DMS153 treated with DMSO at 0.1 percent for 48 hours (cell line): ENCODE data around the gene CDK11A.
"Not testable (repeated sequence)": the region's sequence is repeated elsewhere in the genome, so short reads cannot be mapped to it uniquely, and the experiment has no call there.

Experiments
- DNase-seq: peaks from one replicate; lab custom pipeline; 2025; ENCODE audit not compliant: unreplicated experiment; lab: John Stamatoyannopoulos, UW

The CDK11A gene

DNA sequence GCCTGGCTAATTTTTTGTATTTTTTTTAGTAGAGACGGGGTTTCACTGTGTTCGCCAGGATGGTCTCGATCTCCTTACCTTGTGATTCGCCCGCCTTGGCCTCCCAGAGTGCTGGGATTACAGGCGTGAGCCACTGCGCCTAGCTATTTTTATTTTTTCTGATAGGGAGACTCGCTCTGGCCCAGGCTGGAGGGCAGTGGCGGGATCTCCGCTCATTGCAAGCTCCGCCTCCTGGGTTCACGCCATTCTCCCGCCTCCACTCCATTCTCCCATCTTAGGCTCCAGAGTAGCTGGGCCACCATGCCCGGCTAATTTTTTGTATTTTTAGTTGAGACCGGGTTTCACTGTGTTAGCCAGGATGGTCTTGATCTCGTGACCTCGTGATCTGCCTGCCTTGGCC, 1.9 kb upstream of the CDK11A start:
- not testable (repeated sequence) for DNase-seq

DNA sequence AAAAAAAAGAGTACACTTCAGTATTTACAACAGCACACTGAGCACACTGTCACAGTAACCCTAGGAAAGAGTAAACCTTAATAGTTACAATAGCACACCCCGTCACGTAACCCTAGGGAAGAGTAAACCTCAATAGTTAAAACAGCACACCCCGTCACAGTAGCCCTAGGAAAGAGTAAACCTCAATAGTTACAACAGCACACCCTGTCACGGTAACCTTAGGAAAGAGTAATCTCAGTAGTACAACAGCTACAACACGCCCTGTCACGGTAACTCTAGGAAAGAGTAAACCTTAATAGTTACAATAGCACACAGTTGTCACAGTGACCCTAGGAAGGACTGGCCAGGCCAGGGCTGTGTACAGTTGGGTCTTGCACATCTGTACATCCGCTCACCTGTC, 3.0 kb downstream of the CDK11A start:
- DNase-seq: no peak

DNA sequence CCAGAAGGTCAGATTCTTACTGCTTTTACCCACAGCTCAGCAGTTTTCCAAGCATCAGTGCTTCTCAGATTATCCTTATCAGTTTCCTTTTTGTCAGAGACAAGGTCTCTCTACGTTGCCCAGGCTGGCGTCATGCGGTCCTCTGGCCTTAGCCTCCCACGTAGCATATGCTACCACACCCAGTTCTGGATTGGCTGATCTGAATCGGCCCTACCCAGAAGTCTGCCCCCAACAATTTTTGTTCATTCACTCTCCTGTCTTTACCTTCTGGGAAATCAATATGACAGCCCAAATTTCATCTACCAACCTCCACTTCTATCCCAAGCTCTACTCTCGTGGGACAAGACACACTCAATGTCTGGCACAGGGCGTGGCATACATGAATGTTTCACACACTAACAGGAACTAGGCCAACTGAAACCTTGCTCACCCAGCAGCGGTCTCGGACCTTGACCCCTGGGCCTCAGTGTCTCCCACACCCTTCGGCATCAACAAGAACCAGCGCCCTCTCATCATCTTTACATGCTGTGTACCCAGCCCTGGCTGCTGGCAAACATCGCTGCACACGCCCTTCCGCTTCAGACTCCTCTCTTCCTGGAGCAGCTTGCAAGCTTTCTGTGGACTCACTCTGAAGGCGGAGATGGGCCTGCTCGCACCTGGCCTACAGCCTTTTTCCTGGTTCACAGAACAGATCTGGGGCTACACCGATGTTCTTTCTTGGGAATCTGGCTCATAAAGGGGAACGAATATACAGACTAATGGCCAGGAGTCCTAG, 8.9 kb downstream of the CDK11A start:
- not testable (repeated sequence) for DNase-seq

DNA sequence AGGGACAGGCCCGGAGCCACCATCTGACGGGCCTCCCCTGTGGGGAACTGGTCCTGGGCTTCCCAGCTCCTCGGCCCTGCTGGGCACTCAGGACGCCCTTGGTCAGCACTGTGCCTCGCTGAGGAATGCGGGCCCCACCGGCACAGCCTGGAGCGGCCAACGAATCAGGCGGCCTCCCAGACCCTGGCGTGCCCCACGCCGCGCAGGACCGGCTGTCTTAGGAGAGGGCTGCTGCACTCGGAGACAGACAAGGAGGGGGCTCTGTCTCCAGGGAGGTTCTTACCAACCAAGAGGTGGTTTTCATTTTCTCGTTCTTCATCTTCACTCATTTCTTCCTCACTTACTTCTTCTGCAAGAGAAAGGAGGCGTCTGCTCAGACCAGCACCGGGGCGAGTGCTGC, 16.3 kb downstream of the CDK11A start:
- not testable (repeated sequence) for DNase-seq

DNA sequence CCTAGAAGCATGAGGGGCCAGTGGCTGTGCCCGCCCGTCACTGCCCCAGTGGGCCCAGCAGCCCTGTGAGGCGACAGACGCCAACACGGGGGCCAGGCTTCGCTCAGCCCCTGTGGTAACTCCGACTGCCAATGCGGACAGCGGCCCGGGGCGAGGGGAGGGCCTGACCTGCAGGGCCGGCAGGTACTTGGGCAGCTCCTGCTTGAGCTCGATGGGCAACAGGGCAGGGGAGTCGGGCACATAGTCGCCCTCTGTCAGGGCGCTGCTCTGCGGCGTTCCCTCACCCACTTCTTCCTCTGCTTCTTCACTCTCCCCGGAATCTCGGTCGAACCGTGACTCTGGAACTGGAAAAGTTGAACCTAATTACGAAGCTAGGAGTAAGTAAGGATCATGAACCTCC, 16.9 kb downstream of the CDK11A start:
- not testable (repeated sequence) for DNase-seq

DNA sequence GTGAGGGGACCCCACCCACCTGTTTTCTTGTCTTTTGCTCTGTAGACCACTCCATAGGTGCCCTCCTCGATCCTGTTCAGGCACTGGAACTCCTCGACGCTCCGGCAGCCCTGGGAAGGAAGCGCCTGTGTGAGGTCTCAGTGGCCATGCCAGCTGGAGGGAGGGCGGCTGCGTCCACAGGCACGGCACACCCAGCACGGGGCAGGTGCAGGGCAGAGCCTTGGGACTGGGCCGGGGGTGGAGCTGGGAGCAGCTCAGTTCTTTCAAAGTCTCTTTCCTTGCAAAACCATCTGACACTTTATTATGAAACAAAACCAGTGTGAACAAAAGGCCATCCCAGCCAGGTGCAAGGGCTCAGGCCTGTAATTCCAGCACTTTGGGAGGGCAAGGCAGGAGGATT, 18.5 kb downstream of the CDK11A start:
- DNase-seq: not testable (repeated sequence)

DNA sequence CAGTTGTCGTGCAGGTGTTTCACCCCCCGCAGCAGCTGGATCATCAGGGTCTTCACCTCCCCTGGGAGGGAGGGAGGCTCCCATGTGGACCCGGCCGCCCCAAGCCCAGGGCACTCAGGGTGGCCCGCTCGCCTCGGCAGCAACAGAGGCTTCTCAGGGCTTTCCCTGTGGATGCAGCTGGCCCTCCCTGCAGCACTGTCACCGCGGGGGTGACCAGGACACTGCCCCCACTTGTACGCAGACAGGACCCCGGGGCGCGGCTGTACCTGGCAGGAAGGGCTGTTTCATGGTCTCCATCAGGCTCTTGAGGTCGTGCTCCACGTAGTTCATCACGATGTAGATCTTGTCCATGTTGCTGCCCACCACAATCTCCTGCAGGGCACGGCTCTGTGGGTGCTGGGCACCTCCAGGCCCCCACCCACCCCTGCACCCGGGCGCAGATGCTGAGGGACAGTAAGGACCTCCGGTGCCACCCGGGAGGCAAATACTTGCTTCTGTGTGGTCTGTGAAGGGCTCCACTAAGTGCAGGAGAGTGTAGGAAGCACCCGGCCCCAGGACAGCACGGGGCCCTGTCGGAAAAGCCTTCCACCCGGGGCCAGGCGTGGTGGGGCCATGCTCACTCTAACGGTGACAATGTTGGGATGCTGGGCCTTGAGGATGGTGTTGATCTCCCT, 19.7 kb downstream of the CDK11A start:
- not testable (repeated sequence) for DNase-seq

DNA sequence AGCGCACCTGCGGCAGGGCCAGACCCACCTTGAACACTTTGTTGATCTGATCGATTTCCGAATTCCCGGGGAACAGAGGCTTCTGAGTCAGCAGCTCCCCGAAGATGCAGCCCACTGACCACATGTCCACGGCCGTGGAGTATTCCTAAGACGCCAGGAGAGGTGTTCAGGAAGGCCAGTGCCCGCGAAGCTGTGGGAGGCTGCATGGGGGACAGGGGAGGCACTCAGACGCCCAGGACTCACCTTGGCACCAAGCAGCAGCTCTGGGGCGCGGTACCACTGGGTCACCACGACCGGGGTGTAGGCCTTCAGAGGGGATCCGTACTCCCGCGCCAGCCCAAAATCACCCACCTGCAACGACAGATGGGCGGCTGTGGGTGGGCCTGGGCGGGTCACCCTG, 20.4 kb downstream of the CDK11A start:
- no peak for DNase-seq

DNA sequence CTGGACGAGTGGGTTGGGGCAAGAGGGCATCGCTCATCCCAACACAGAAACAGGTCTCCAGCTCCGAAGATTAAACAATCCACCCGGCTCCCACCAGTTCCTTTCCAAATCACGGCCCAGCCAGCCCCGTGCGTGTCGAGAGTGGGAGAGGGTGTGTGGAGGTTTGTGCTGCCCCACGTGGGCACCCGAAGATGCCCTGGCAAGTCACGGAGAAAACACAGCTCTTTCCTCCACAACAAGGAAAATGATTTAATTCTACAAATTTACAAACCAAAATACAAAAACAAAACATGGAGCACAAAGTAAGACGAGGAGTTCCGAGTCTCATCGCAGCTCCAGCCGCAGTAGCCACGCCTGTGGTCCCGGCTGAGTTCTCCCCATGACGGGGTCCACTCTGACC, 21.7 kb downstream of the CDK11A start:
- DNase-seq: not testable (repeated sequence)

DNA sequence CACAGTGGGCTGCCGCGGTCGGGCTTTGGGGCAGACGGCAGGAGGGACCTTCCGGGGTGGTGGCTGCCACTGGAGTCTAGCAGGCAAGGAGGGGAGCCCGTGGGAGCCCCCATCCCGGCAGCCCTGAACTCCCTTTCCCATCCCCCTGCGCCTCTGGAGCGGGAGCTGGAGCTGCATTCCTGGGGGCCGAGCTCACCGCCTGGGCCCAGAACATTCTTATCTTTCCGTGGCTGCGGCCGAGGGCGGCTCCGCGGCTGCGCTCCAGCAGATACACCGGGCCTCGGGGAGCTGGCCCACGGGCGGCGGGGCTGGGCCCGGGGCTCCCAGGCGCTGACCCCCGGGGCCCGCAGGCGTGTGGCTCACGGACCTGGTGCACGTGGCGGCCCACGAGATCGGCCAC, 23.6 kb downstream of the CDK11A start:
- DNase-seq: not testable (repeated sequence)

DNA sequence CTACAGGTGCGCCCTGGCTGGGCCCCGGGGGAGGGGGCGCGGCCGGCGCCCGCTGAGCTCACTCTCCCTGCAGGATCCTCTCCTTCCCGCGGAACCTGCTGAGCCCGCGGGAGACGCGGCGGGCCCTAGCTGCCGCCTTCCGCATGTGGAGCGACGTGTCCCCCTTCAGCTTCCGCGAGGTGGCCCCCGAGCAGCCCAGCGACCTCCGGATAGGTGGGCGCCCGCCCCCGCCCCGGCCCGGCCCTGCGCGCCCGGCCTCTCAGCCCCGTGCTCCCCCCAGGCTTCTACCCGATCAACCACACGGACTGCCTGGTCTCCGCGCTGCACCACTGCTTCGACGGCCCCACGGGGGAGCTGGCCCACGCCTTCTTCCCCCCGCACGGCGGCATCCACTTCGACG, 24.1 kb downstream of the CDK11A start:
- DNase-seq: not testable (repeated sequence)

DNA sequence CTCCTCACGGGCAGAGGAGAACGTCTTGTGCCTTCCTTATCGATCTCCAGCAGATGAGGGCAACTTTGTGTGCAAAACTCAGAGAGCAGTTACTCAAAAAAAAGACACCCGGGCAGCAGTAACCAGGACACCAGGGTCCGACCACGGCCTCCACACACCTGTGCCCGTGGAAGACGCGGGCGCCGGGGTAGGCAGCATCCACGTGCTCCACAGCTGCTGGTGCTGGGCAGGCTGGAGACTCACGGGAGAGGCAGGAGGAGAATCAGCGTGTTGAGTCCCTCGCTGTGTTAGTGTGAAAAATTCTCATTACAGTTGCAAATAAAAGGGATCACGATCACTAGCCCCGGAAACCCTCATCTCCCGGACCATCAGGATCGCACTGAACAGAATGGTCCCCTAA, 25.1 kb downstream of the CDK11A start:
- not testable (repeated sequence) for DNase-seq

DNA sequence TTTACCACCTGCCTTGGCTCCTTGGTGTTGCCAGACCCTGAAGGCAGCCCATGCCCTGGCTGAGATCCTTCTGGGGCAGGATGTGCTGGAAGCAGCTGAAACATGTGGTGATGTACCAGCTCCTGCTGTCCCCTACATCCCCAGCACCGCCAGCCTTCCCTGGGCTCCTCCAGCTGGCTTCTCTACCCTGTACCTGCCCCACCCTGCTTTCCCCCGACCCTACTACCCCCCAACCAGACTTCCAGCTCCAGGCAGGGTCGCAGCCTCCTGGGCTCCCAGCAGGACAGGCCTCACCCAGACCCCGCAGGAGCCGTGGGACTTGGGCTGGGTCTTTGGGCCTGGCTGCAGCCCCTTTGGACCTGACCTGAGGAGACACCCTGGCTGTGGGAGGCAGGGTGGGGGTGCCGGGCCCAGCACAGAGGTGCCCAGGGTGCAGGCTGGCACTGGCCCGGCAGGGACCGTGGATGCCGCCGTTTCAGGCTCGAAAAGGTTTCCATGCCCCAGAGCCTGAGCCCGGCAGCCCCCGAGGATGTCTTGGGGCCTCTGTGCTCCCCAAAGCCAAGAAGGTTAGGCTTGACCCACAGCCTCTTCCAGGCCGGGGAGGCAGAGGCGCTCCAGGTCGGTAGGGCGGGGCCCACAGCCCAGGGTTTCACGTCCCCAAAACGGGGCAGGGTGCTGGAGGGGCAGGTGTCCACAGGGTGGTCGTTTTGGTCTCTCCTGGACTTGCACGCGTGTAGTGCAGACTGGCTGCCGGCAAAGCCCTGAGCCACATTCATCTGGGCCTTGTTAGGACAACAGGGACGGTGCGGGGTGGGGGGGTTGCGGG, 26.6 kb downstream of the CDK11A start:
- DNase-seq: not testable (repeated sequence)

DNA sequence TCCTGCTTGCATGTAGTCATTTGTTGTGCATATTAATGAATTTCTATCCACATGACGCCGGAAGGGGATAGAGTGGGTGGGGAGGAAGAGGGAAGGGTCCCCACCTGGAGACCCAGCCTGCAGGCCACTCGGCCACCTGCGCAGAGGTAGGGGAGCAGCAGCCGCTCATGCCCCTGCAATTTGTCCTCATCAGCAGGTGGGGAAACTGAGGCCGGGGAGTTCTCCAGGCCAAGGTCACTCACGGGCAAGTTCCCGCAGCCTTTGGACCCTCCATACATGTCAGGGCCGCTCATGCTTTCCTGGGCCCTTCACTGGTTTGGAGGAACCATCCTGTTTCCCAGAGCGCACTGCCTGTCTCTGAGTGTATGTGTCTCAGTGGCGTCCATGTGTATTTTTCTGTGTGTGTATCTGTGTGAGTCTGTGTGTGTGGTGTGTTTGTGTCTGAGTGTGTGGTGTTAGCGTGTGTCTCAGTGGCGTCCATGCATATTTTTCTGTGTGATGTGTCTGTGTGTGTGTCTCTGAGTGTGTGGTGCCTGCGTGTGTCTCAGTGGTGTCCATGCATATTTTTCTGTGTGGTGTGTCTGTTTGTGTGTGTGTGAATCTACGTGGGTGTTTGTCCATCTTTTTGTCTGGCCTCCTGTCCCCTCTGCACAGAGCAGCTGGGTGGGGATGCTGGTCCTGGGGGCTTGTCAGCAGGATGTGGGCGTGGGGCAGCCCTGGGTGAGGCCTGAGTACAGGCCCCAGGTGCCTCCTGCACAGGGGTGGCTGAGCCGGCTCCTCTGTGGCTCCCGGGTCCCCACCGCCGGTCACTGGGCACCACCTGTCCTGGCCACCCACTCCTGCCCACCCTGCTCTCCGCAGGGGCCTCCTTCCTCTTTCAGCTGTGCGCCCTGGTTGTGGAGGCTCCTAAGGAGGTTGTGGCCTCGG, 27.5 kb downstream of the CDK11A start:
- DNase-seq: not testable (repeated sequence)

DNA sequence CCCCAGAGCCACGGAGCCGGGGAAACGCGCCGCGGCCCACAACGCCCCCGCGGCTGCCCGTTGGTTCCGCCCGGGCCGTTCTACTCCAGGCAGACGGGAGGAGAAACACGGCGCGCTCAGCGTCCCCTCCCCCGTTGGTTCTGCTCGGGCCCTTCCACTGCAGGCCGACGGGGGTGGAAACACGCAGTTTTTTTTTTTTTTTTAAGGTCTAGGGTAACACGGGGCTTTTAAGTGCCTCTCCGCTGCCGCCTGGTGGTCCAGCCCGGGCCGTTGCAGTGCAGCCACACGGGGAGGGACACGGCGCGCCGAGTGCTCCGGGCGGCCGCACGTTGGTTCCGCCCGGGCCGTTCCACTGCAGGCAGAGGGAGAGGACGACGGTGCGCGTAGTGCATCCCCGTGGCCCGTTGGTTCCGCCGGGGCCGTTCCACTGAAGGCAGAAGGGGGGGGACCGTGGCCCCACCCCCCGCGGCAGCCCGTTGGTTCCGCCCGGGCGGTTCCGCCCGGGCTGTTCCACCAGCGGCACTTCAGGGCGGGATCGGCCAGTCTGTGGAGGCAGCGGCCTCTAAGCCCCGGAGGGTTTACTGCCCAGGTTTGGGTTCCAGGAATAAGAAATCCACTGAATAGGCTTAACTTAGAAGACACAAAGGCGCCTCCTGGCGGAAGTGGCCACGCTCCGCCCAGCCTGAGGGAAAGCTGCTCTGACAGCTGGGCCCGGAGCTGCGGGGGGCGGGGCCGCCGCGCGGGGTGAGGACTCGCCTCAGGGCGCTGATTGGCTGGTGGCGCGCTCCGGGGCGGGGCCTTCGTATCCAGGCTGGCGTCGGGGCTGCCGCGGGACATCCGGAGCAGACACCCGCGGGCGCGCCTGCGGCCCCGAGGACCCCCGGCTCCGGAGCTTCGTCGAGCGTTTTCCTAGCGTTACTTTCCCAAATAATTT, 31.2 kb downstream of the CDK11A start, which contains the start of gene SLC35E2B:
Gene SLC35E2B, minus strand, starts transcription at position 82 of the 934 bp plus-strand sequence. CDS start 16,096 bp downstream, outside the sequence.
- peak; percentile 90 for DNase-seq

DNA sequence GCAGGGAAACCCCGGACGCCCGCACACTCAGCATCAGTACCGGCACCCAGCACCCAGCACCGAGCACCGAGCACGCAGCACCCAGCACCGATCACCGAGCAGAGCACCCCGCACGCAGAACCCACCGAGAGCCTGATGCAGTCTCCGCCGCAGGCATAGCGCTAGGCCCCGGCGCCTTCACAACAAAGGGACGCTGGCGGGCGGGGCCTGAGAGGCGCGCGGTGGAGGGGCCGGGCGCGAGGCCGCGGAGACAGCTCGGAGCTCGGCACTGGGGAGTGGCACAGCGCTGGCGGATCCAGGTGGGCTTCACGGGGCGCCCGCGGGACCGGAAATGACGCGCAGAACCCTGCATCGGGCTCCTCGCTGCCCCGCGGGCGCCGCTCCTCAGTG, 31.8 kb downstream of the CDK11A start:
- DNase-seq: peak; percentile 76

DNA sequence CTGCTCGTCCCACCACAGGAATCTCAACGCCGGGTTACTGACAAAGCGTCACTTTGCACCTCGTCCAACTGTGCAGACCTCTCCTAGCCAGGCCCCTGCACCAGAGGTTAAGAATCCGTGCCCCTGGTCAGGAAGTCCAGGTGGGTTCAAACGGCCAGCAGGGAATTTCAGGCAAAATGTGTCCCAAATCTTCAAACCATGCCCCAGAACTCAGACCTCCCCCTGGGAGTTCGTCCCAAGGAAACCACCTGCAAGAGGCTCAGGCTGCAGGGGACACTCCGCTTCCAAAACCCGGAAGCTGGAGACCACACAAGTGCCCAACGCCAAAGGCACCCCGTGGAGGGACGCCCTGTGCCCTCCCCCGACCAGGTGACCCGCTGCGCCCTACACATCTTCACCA, 32.7 kb downstream of the CDK11A start:
- not testable (repeated sequence) for DNase-seq

DNA sequence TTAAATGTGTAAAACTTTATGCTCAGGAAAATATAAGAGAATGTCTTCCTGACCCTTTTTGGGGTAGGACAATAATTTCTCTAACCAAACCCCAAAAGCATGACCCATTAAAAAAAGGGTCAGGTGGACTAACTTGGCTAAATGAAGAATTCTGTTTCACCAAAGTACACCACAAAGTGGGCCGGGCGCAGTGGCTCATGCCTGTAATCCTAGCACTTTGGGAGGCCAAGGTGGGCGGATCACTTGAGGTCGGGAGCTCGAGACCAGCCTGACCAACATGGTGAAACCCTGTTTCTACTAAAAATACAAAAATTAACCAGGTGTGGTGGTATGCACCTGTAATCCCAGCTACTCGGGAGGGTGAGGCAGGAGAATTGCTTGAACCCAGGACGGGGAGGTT, 34.6 kb downstream of the CDK11A start:
- not testable (repeated sequence) for DNase-seq

DNA sequence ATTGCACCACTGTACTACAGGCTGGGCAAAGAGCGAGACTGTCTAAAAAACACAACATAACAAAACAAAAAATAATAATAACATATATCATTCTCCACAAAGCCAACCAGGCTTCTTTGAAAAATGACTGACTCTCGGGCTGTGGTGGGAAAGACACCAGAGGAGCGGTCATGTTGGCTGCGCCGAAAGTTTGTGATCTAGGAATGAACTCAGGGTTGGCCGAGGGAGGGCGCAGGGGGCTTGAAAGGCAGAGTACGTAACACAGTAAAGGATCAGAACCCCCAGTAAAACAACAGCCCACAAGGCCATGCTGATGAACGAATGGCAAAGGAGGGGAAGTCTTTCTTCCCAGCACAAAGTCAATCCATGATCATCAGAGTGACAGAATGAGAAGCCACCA, 36.3 kb downstream of the CDK11A start:
- no peak for DNase-seq
